OCI-LY7 (cell line): ENCODE results near the gene ADPRH.

Source experiments
- EZH2phosphoT487 ChIP-seq: fragments of 200-600 bp; sonication (generic); IDR thresholded peaks from 2 replicates; pipeline ENCODE4 v1.6.1; 2018; ENCODE audit warnings: low read depth, borderline replicate concordance, mild to moderate bottlenecking, mixed run types, antibody characterized with exemption, low read length, moderate library complexity, mixed read lengths
- TF ChIP-seq, protein P1 (sequence below): fragments of 200-600 bp; sonication (generic); conservative IDR thresholded peaks from 2 replicates; pipeline ENCODE4 v1.5.1; 2014; ENCODE audit warnings: mild to moderate bottlenecking, antibody characterized with exemption, low read length, moderate library complexity, mixed read lengths

- TF ChIP-seq, protein P1, sequence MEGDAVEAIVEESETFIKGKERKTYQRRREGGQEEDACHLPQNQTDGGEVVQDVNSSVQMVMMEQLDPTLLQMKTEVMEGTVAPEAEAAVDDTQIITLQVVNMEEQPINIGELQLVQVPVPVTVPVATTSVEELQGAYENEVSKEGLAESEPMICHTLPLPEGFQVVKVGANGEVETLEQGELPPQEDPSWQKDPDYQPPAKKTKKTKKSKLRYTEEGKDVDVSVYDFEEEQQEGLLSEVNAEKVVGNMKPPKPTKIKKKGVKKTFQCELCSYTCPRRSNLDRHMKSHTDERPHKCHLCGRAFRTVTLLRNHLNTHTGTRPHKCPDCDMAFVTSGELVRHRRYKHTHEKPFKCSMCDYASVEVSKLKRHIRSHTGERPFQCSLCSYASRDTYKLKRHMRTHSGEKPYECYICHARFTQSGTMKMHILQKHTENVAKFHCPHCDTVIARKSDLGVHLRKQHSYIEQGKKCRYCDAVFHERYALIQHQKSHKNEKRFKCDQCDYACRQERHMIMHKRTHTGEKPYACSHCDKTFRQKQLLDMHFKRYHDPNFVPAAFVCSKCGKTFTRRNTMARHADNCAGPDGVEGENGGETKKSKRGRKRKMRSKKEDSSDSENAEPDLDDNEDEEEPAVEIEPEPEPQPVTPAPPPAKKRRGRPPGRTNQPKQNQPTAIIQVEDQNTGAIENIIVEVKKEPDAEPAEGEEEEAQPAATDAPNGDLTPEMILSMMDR: no peak
- TF ChIP-seq EZH2phosphoT487: no peak
Measured at GRCh38 chr3:119551598-119551997, 27.7 kb upstream of the ADPRH start.
